ENCODE results near the gene CLIC1.

DNA sequence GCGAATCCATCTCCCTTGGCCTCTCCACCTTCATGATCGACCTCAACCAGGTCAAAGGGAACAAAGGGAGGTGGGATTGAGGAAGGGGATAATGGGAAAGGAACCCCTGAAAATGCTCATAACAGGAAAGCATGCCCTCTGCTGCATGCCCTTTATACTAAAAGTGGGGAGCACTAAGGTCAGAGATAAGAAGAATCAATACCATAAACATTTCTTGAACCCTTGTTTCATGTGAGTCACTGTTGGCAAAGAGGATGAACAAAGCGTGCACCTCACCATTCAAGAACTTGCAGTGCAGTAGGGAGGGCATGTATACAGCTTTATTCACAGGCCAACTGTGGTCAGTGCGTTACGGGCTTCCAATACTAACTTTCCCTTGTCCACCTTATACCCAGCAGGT lies 24.5 kb upstream of the CLIC1 start:
- TF ChIP-seq TAF1 (IDR thresholded peaks at IDR 0.05; ENCODE audit: low read depth) (no peak), RAD21 (IDR thresholded peaks at IDR 0.05; ENCODE audit: low read depth) (no peak), EP300 (IDR thresholded peaks at IDR 0.05; ENCODE audit: borderline replicate concordance) (no peak), TCF12 (IDR thresholded peaks at IDR 0.05; ENCODE audit: low read depth) (no peak), YY1 (IDR thresholded peaks at IDR 0.05; ENCODE audit: low read depth) (no peak), FOXM1 (IDR thresholded peaks at IDR 0.05; ENCODE audit: borderline replicate concordance, low read depth) (no peak), CEBPB (IDR thresholded peaks at IDR 0.05) (no peak), EGR1 (IDR thresholded peaks at IDR 0.05) (no peak), ZBTB7A (IDR thresholded peaks at IDR 0.05; ENCODE audit: low read depth) (no peak), TEAD4 (IDR thresholded peaks at IDR 0.05) (no peak)
- TF ChIP-seq, protein P1, sequence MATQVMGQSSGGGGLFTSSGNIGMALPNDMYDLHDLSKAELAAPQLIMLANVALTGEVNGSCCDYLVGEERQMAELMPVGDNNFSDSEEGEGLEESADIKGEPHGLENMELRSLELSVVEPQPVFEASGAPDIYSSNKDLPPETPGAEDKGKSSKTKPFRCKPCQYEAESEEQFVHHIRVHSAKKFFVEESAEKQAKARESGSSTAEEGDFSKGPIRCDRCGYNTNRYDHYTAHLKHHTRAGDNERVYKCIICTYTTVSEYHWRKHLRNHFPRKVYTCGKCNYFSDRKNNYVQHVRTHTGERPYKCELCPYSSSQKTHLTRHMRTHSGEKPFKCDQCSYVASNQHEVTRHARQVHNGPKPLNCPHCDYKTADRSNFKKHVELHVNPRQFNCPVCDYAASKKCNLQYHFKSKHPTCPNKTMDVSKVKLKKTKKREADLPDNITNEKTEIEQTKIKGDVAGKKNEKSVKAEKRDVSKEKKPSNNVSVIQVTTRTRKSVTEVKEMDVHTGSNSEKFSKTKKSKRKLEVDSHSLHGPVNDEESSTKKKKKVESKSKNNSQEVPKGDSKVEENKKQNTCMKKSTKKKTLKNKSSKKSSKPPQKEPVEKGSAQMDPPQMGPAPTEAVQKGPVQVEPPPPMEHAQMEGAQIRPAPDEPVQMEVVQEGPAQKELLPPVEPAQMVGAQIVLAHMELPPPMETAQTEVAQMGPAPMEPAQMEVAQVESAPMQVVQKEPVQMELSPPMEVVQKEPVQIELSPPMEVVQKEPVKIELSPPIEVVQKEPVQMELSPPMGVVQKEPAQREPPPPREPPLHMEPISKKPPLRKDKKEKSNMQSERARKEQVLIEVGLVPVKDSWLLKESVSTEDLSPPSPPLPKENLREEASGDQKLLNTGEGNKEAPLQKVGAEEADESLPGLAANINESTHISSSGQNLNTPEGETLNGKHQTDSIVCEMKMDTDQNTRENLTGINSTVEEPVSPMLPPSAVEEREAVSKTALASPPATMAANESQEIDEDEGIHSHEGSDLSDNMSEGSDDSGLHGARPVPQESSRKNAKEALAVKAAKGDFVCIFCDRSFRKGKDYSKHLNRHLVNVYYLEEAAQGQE (IDR thresholded peaks at IDR 0.05; ENCODE audit: low read depth), result no peak
- TF ChIP-seq, protein P2, sequence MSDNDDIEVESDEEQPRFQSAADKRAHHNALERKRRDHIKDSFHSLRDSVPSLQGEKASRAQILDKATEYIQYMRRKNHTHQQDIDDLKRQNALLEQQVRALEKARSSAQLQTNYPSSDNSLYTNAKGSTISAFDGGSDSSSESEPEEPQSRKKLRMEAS (IDR thresholded peaks at IDR 0.05), result no peak
- TF ChIP-seq, protein P3, sequence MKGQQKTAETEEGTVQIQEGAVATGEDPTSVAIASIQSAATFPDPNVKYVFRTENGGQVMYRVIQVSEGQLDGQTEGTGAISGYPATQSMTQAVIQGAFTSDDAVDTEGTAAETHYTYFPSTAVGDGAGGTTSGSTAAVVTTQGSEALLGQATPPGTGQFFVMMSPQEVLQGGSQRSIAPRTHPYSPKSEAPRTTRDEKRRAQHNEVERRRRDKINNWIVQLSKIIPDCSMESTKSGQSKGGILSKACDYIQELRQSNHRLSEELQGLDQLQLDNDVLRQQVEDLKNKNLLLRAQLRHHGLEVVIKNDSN (IDR thresholded peaks at IDR 0.05), result no peak
